ENCODE results near the gene LRP1-AS. TPM values are rescaled to one million over a fixed set of nuclear protein-coding genes. Genes with fewer than 3 reads are reported as not detected.

Gene LRP1-AS
- total and polyA plus RNA-seq, 4 donors: not detected

GRCh38 chr12:57157588-57158173, 10.3 kb upstream of the LRP1-AS start:
- no peak for TF ChIP-seq CTCF (IDR thresholded peaks at IDR 0.05; ENCODE audit: control extremely low read depth, extremely low read depth)
- H3K4me1 ChIP-seq (ENCODE audit: control insufficient read depth in 5 of 5, insufficient read depth in 5 of 5, low read length in 5 of 5): peaks cover 0 to 6% (median 3%) of the 10 kb centered on the region in 5 donors
- peaks cover 3 to 80% (median 57%) of the 10 kb centered on the region in 4 donors for H3K36me3 ChIP-seq (ENCODE audit: control insufficient read depth in 4 of 4, insufficient read depth in 4 of 4, low read length in 4 of 4)
- no peak for ATAC-seq (ENCODE audit: insufficient read depth, low FRiP score)
- no peaks in the 10 kb centered on the region for H3K27me3 ChIP-seq (ENCODE audit: control insufficient read depth in 3 of 3, insufficient read depth in 3 of 3, low read length in 2 of 3)
- 79 to 81% methylated on average over 5 of the region's 5 CpGs for WGBS, 2 donors
- no peak overlapping the region for H3K9ac ChIP-seq (ENCODE audit: insufficient read depth in 1 of 2, low read length in 2 of 2)
- no peak overlapping the region for H3K4me3 ChIP-seq
- H3K9me3 ChIP-seq (ENCODE audit: control insufficient read depth in 4 of 4, insufficient read depth in 3 of 4, low read length in 3 of 4): peaks cover 0 to 2% (median 0%) of the 10 kb centered on the region in 4 donors
- peak overlapping the region in 1 of 2 donors; percentile 51 for H3K27ac ChIP-seq (ENCODE audit: low read depth in 1 of 2, low read length in 1 of 2)
- DNase-seq: no peak

- DNase-seq (no peak), ATAC-seq (ENCODE audit: insufficient read depth, low FRiP score) (no peak)
- H3K27ac ChIP-seq (ENCODE audit: low read depth in 1 of 2, low read length in 1 of 2): no peak overlapping the region
- peaks cover 6 to 15% (median 8%) of the 10 kb centered on the region in 5 donors for H3K4me1 ChIP-seq (ENCODE audit: control insufficient read depth in 5 of 5, insufficient read depth in 5 of 5, low read length in 5 of 5)
- no peak overlapping the region for H3K4me3 ChIP-seq
- WGBS, 2 donors: 48 to 70% methylated on average over 16 of the region's 16 CpGs
- H3K9me3 ChIP-seq (ENCODE audit: control insufficient read depth in 4 of 4, insufficient read depth in 3 of 4, low read length in 3 of 4): peaks cover 0 to 2% (median 0%) of the 10 kb centered on the region in 4 donors
- no peaks in the 10 kb centered on the region for H3K27me3 ChIP-seq (ENCODE audit: control insufficient read depth in 3 of 3, insufficient read depth in 3 of 3, low read length in 2 of 3)
- TF ChIP-seq CTCF (IDR thresholded peaks at IDR 0.05; ENCODE audit: control extremely low read depth, extremely low read depth): no peak
- H3K36me3 ChIP-seq (ENCODE audit: control insufficient read depth in 4 of 4, insufficient read depth in 4 of 4, low read length in 4 of 4): peaks cover under 1 to 73% (median 55%) of the 10 kb centered on the region in 4 donors
- H3K9ac ChIP-seq (ENCODE audit: insufficient read depth in 1 of 2, low read length in 2 of 2): no peak overlapping the region
Observed at GRCh38 chr12:57156701-57157403, 9.4 kb upstream of the LRP1-AS start.

GRCh38 chr12:57154804-57155434, 7.5 kb upstream of the LRP1-AS start:
- Histone ChIP-seq H3K4me1 (ENCODE audit: control insufficient read depth in 5 of 5, insufficient read depth in 5 of 5, low read length in 5 of 5) (peaks cover 4 to 34% (median 23%) of the 10 kb centered on the region in 5 donors), H3K9me3 (ENCODE audit: control insufficient read depth in 4 of 4, insufficient read depth in 3 of 4, low read length in 3 of 4) (no peaks in the 10 kb centered on the region), H3K4me3 (no peak overlapping the region), H3K27me3 (ENCODE audit: control insufficient read depth in 3 of 3, insufficient read depth in 3 of 3, low read length in 2 of 3) (no peaks in the 10 kb centered on the region), H3K27ac (ENCODE audit: low read depth in 1 of 2, low read length in 1 of 2) (peak overlapping the region in 1 of 2 donors; percentile 23), H3K36me3 (ENCODE audit: control insufficient read depth in 4 of 4, insufficient read depth in 4 of 4, low read length in 4 of 4) (peaks cover 0 to 66% (median 45%) of the 10 kb centered on the region in 4 donors), H3K9ac (ENCODE audit: insufficient read depth in 1 of 2, low read length in 2 of 2) (no peak overlapping the region)
- WGBS, 2 donors: 82 to 86% methylated on average over 5 of the region's 5 CpGs
- DNase-seq (no peak), ATAC-seq (ENCODE audit: insufficient read depth, low FRiP score) (no peak)
- no peak for TF ChIP-seq CTCF (IDR thresholded peaks at IDR 0.05; ENCODE audit: control extremely low read depth, extremely low read depth)
